Epithelial cell of esophagus (primary cell): ENCODE results near the gene GLIS1.
"Not testable (repeated sequence)": the region's sequence is repeated elsewhere in the genome, so short reads cannot be mapped to it uniquely, and the experiment has no call there.

Experiments
- DNase-seq: peaks from one replicate; pipeline ENCODE4 v3.0.0; 2010; ENCODE audit warnings: low read depth
- H3K4me3 ChIP-seq: 2 replicates; pipeline ENCODE4 v1.5.1; 2011; ENCODE audit warnings: mild to moderate bottlenecking, low read length, control low read depth
- CTCF ChIP-seq: IDR thresholded peaks from 2 replicates; pipeline ENCODE4 v1.5.1; 2011; ENCODE audit warnings: low read depth, mild to moderate bottlenecking, low read length, control low read depth, inconsistent platforms; ENCODE audit not compliant: insufficient read depth; ENCODE audit errors: missing control alignments

GLIS1 gene

GRCh38 chr1:53769184-53769583 is 30.2 kb upstream of the GLIS1 start:
- TF ChIP-seq CTCF: no peak
- no peak for DNase-seq
- no peak overlapping the region for H3K4me3 ChIP-seq

- no peak for TF ChIP-seq CTCF
- no peak overlapping the region for H3K4me3 ChIP-seq
- DNase-seq: peak; percentile 51
Observed at GRCh38 chr1:53766831-53767405, 28.0 kb upstream of the GLIS1 start.

GRCh38 chr1:53766194-53766742 is 27.3 kb upstream of the GLIS1 start:
- no peak overlapping the region for H3K4me3 ChIP-seq
- DNase-seq: no peak
- TF ChIP-seq CTCF: no peak

GRCh38 chr1:53765657-53766056 is 26.7 kb upstream of the GLIS1 start:
- H3K4me3 ChIP-seq: no peak overlapping the region
- no peak for DNase-seq
- TF ChIP-seq CTCF: no peak

- no peak for TF ChIP-seq CTCF
- DNase-seq: peak; percentile 84
- H3K4me3 ChIP-seq: no peak overlapping the region
Observed at GRCh38 chr1:53763911-53764310, 24.9 kb upstream of the GLIS1 start.

- TF ChIP-seq CTCF: no peak
- H3K4me3 ChIP-seq: no peak overlapping the region
- DNase-seq: no peak
Observed at GRCh38 chr1:53763461-53763860, 24.5 kb upstream of the GLIS1 start.

- H3K4me3 ChIP-seq: not testable (repeated sequence)
- peak; percentile 22 for DNase-seq
Observed at GRCh38 chr1:53760497-53760896, 21.5 kb upstream of the GLIS1 start.
